A673 (cell line): ENCODE measurements around the gene SDF4.

Experiments used
- CTCF ChIP-seq: fragments of 300-800, 200-600 bp; sonication (generic); conservative IDR thresholded peaks from 2 replicates; pipeline ENCODE4 v1.5.1; 2017; ENCODE audit warnings: low read depth, mild to moderate bottlenecking, antibody characterized with exemption, low read length, moderate library complexity, mixed read lengths
- EZH2 ChIP-seq: fragments of 200-600 bp; sonication (generic); IDR thresholded peaks from 2 replicates; pipeline ENCODE4 v1.6.1; 2017; ENCODE audit warnings: borderline replicate concordance, low read depth, mild to moderate bottlenecking, mixed read lengths, antibody characterized with exemption, low read length; ENCODE audit not compliant: poor library complexity, severe bottlenecking

GRCh38 chr1:1240348-1240732 lies 8.5 kb upstream of the SDF4 start:
- TF ChIP-seq CTCF (no peak), EZH2 (no peak)
